GM11168 (cell line): ENCODE results near the gene RNF225.
"Not testable (repeated sequence)": the region's sequence is repeated elsewhere in the genome, so short reads cannot be mapped to it uniquely, and the experiment has no call there.

Experiments
- in situ Hi-C: fragments of 300-500 bp; cut with MboI; formaldehyde crosslinking; loops from one replicate; pipeline ENCODE4 v1.12.0; 2022; ENCODE audit warnings: low sequenced_read_pairs; ENCODE audit not compliant: unreplicated experiment

Gene RNF225

GRCh38 chr19:58357481-58358145 is 37.8 kb upstream of the RNF225 start:
- in situ Hi-C loops, result no loop called here

GRCh38 chr19:58361900-58362271 is 33.6 kb upstream of the RNF225 start:
- in situ Hi-C loops, result no loop called here

GRCh38 chr19:58362272-58362994 is 33.0 kb upstream of the RNF225 start, which contains the start of gene ZNF497:
Gene ZNF497 (minus strand): TSS chr19:58362751. CDS start chr19:58357635, 5,116 bp downstream.
- in situ Hi-C loops, result no loop called here

GRCh38 chr19:58364146-58364545 is 31.3 kb upstream of the RNF225 start:
- in situ Hi-C loops, result no loop called here

GRCh38 chr19:58366585-58367430 is 28.6 kb upstream of the RNF225 start:
- in situ Hi-C loops, result no loop called here

- in situ Hi-C loops, result no loop called here
Observed at GRCh38 chr19:58367698-58368454, 27.6 kb upstream of the RNF225 start.

GRCh38 chr19:58368561-58369360 is 26.7 kb upstream of the RNF225 start:
- in situ Hi-C loops, result no loop called here

GRCh38 chr19:58372311-58373133 is 22.9 kb upstream of the RNF225 start:
- in situ Hi-C loops, result no loop called here

GRCh38 chr19:58374200-58374599 is 21.3 kb upstream of the RNF225 start:
- in situ Hi-C loops, result no loop called here

GRCh38 chr19:58376724-58377123 is 18.7 kb upstream of the RNF225 start:
- in situ Hi-C loops, result not testable (repeated sequence)

- in situ Hi-C loops, result no loop called here
Observed at GRCh38 chr19:58379246-58379645, 16.2 kb upstream of the RNF225 start.

- in situ Hi-C loops, result no loop called here
Observed at GRCh38 chr19:58380037-58380661, 15.3 kb upstream of the RNF225 start.

GRCh38 chr19:58380662-58381459 is 14.6 kb upstream of the RNF225 start, which contains the start of gene ZNF837:
Gene ZNF837 (minus strand): TSS chr19:58381030. CDS start chr19:58369332, 11,698 bp downstream.
- in situ Hi-C loops, result no loop called here

- in situ Hi-C loops, result no loop called here
Observed at GRCh38 chr19:58381460-58382212, 13.8 kb upstream of the RNF225 start.

- in situ Hi-C loops, result no loop called here
Observed at GRCh38 chr19:58382997-58383603, 12.4 kb upstream of the RNF225 start.

GRCh38 chr19:58385313-58385890 is 10.1 kb upstream of the RNF225 start:
- in situ Hi-C loops, result no loop called here
